GM21515 (cell line): ENCODE measurements around the gene PER1.

Source experiments
- ATAC-seq: cut with Tn5 transposase; IDR thresholded peaks from one replicate; pipeline ENCODE4 v1.9.1; 2021; ENCODE audit not compliant: unreplicated experiment

Gene PER1, protein sequence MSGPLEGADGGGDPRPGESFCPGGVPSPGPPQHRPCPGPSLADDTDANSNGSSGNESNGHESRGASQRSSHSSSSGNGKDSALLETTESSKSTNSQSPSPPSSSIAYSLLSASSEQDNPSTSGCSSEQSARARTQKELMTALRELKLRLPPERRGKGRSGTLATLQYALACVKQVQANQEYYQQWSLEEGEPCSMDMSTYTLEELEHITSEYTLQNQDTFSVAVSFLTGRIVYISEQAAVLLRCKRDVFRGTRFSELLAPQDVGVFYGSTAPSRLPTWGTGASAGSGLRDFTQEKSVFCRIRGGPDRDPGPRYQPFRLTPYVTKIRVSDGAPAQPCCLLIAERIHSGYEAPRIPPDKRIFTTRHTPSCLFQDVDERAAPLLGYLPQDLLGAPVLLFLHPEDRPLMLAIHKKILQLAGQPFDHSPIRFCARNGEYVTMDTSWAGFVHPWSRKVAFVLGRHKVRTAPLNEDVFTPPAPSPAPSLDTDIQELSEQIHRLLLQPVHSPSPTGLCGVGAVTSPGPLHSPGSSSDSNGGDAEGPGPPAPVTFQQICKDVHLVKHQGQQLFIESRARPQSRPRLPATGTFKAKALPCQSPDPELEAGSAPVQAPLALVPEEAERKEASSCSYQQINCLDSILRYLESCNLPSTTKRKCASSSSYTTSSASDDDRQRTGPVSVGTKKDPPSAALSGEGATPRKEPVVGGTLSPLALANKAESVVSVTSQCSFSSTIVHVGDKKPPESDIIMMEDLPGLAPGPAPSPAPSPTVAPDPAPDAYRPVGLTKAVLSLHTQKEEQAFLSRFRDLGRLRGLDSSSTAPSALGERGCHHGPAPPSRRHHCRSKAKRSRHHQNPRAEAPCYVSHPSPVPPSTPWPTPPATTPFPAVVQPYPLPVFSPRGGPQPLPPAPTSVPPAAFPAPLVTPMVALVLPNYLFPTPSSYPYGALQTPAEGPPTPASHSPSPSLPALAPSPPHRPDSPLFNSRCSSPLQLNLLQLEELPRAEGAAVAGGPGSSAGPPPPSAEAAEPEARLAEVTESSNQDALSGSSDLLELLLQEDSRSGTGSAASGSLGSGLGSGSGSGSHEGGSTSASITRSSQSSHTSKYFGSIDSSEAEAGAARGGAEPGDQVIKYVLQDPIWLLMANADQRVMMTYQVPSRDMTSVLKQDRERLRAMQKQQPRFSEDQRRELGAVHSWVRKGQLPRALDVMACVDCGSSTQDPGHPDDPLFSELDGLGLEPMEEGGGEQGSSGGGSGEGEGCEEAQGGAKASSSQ (N-terminal part only)

DNA sequence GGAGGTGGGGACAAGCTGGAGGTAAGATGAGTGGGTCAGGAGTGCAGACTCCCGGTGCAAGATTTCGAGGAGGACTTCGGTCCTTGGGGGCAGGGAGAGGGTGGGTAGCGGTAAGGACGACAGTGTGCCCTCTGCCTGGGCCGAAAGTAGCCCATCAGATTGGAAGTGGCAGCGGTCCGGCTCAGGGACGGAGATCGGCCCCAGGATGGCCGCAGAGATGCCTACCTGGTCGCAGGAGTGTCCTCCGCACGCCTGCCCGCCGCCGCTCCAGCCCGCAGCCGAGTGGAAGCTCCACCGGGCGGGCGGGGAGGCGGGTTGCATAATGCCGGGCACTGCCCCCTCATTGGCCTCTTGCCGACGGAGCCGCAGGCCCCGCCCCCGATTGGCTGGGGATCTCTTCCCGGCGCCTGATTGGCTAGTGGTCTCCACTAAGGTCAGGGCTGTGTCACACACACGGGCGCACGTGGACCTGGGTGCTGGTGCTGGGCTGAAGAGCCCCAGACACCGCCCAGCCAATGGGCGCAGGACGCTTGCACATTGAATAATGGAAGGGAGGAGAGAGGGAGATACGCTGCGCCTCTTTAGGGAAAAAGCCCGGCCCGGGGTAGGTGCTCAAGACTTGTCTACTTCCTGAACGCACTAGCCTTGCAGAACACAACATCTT, at the start of gene PER1:
Gene PER1 (minus strand): TSS at position 293 of the 664 bp plus-strand sequence. CDS start 1,698 bp downstream, outside the sequence.
- no peak for ATAC-seq

DNA sequence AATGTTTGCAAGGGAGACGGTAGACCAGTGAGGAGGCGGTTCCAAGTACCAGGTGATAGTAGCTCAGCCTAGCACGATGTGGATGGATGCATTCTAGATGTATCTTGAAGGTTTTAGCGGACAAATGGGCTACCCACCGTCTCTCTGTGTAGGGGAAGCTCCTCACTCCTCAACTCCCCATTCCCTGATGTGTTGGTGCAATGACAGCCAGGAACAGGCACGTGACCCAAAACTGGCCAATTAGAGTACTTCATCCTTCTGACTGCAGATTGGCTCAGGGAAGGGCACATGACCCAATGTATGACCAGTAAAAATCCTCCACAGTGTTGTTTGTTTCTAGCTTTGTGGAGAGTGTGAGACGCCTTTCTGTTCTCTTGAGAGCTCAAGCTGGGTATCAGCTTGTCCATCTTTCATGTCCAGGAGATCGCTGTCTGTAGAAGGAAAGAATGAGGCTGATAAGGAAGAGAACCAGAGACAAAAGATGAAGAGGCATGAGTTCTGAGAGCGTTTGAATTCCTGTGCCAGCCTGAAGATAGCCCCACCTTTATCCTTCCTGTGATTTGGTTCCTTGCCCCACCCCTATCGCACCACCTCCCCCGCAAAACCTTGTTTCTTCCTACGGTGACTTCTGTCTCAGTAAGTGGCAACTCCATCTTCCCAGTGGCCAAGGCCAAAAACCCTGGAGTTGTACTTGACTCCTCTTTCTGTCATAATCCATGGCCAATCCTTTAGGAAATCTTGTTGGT, 40.0 kb upstream of the PER1 start:
- ATAC-seq: peak; percentile 25

GRCh38 chr17:8190506-8190905, 38.3 kb upstream of the PER1 start:
- ATAC-seq: no peak

DNA sequence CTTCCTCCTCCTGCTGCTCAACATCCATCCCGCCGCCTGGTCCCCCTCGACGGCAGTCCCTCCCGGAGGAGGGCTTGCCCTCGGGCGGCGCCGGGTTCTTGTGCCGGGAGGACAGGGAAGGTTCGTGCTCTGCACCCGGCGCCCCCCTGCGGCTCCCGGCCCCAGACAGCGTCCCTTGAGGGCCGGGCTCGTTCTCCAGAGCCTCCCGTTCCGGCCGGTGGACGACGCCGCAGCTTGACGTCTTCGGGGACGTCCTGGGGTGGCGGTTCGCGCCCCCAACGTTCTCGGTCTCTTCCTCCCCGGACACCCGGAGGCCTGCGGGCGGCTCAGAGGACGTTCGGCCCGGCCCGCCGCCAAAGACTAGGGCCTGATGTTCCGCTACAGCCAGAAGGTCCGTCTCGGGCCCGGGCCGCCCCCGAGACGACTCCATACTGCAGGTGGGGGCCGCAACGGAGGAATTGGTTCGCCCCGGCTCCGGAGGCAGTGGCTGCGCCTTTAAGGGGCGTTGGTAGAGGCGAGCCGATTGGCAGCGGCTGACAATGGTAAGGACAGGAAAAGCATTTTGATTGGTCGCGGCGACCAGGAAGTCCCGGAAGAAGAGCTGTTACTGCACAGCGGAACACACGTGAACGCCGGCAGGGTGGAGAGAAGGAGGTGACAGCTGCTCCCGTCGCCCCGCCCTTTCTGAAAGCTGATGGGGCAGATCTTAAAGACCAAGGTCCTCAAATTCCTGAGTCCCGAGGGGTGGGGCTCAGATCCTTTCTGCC, 37.7 kb upstream of the PER1 start, which contains the start of gene BORCS6:
Gene BORCS6 (minus strand): TSS at position 470 of the 767 bp plus-strand sequence. CDS start 40 bp downstream, at position 430.
- peak; percentile 48 for ATAC-seq

DNA sequence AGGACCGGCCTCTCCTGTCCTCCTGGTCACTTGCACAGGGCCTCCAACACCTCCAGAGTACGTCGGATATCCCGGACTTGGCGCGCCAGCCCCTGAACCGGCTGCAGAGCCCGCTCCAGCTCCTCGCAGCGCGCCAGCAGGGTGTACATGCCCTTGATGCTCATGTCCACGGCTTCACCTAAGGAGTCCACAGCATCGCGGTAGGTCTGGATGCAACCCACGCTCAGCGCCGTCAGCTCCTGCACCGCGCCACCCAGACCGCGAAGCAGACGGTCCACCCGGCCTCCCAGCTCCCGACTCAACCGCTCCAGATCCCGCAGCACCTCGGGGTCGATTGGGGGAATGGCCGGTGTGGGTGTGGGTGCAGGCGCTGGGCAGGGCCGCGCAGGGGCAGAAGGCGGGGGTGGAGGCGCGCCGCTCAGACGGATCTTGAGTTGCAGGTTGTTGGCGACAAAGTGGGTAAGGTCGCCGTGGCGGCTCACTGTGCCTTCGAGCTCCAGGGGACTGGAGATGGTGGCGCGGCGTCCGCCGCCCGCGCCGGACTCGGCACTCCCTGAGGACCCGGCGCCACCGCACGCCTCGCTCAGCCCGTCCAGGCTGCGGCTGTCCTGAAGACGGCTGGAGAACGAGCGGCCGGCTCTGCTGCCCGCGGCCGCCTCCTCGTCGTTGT, 37.0 kb upstream of the PER1 start:
- no peak for ATAC-seq

GRCh38 chr17:8188263-8188839, 36.1 kb upstream of the PER1 start:
- ATAC-seq: no peak

- peak; percentile 16 for ATAC-seq
These were observed 35.5 kb upstream of the PER1 start for GRCh38 chr17:8187517-8188262.

DNA sequence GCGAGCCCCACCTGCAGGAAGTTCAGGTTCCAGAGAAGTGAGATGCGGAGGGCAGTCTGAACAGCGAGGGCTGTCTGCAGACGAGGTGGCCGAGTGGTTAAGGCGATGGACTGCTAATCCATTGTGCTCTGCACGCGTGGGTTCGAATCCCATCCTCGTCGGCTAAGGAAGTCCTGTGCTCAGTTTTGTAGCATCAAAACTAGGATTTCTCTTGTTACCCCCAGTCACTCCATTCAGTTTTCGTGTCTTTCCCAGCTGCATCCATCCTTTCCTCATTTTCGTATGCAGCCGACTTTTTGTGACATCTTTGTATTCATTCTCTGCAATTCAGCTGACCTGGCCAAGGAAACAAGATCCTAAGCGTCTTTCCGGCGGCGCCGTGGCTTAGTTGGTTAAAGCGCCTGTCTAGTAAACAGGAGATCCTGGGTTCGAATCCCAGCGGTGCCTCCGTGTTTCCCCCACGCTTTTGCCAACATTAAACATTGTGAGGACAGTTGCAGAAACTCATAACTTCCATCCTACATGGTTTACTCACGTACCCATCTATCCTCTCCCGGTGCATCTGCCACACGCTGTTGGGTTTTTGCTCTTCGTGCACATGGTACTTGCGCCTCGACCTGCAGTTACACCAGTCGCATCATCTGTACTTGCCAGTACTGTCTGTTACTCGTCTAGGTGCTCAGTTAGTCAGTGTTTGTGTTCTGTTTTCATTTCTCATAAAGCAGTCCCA, 34.7 kb upstream of the PER1 start:
- ATAC-seq: peak; percentile 25

GRCh38 chr17:8186446-8186786, 34.2 kb upstream of the PER1 start:
- ATAC-seq: peak; percentile 1

GRCh38 chr17:8185582-8186445, 33.6 kb upstream of the PER1 start:
- peak; percentile 17 for ATAC-seq

DNA sequence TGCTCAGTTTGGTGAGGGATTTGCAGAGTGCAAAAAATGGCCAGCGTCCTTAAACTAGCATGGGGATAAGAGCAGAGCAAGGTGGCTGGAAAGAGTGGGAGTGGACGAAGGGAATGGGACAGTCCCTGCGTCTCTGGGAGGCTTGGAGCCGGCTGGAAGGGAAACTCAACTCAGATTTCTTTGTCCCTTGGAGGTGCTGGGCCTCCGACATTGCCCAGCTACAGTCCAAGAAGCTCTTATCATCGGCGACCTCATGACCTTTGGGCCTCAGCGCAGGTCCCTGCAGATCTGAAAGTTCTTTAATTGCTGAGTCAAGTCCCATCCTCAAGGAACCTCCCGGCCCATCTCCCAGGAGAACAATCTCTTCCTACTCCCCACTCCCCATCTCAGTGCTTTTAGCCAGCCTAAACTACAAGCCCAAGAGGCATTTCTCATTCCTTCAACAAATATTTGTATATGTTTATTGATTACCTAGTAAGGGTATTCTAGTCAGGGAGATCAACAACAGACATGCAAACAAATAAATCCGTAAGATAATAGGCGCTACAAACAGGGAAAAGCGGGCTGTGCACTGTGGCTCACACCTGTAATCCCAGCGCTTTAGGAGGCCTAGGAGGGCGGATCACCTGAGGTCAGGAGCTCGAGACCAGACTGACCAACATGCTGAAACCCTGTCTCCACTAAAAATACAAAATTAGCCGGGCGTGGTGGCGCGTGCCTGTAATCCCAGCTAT, 25.0 kb upstream of the PER1 start:
- no peak for ATAC-seq

GRCh38 chr17:8176197-8176940, 24.2 kb upstream of the PER1 start, which contains the start of gene TMEM107:
TMEM107 (minus strand) TSS chr17:8176380; CDS start chr17:8176286, 94 bp downstream.
- ATAC-seq: peak; percentile 51

DNA sequence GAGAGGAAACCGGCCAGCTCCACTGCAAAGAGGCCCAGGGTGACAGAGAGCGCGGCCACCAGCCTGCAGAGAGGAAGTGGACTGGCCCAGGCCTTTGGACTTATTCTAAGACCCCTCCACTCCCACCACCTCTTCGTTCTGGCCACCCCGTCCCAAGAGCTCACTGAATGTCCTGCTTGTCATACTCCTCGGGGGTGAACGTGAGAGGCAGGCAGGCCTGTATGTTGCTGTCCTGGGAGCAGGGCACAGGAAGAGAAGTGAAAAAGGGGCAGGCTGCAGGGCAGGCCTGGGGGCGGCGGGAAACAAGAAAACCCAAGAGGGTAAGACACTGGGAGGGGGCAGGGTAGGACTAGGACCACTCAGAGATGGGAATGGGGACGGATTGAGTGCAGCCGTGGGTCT, 23.6 kb upstream of the PER1 start:
- ATAC-seq: peak; percentile 1

- ATAC-seq: no peak
These were observed 21.7 kb upstream of the PER1 start for GRCh38 chr17:8173871-8174322.
